ENCODE measurements around the gene CBX1.
"Not testable (repeated sequence)": the region's sequence is repeated elsewhere in the genome, so short reads cannot be mapped to it uniquely, and the experiment has no call there.

Gene CBX1

GRCh38 chr17:48070195-48070594 is 31.1 kb downstream of the CBX1 start:
- no peak for DNase-seq

GRCh38 chr17:48068491-48068961 is 32.8 kb downstream of the CBX1 start:
- DNase-seq: no peak

- DNase-seq: not testable (repeated sequence)
These were observed 33.5 kb downstream of the CBX1 start for GRCh38 chr17:48067808-48068207.

GRCh38 chr17:48067245-48067644 is 34.0 kb downstream of the CBX1 start:
- DNase-seq: no peak

GRCh38 chr17:48066656-48067055 is 34.6 kb downstream of the CBX1 start:
- no peak for DNase-seq

GRCh38 chr17:48066192-48066591 is 35.1 kb downstream of the CBX1 start:
- no peak for DNase-seq

- no peak for DNase-seq
These were observed 36.6 kb downstream of the CBX1 start for GRCh38 chr17:48064638-48065037.

GRCh38 chr17:48062273-48062672 is 39.0 kb downstream of the CBX1 start:
- DNase-seq: no peak

GRCh38 chr17:48060249-48060648 is 41.0 kb downstream of the CBX1 start:
- DNase-seq: no peak

GRCh38 chr17:48059125-48059668 is 42.1 kb downstream of the CBX1 start:
- no peak for DNase-seq

- DNase-seq: no peak
These were observed 42.7 kb downstream of the CBX1 start for GRCh38 chr17:48058393-48059124.

- DNase-seq: no peak
These were observed 43.7 kb downstream of the CBX1 start for GRCh38 chr17:48057626-48058025.

GRCh38 chr17:48056879-48057278 is 44.4 kb downstream of the CBX1 start:
- no peak for DNase-seq

- peak; percentile 15 for DNase-seq
These were observed 45.0 kb downstream of the CBX1 start for GRCh38 chr17:48056246-48056745.

- DNase-seq: peak; percentile 76
These were observed 45.6 kb downstream of the CBX1 start for GRCh38 chr17:48055531-48056245.

GRCh38 chr17:48054238-48055185 is 46.8 kb downstream of the CBX1 start:
- DNase-seq: no peak

GRCh38 chr17:48053758-48054237 is 47.5 kb downstream of the CBX1 start:
- no peak for DNase-seq

GRCh38 chr17:48052956-48053757 is 48.1 kb downstream of the CBX1 start:
- no peak for DNase-seq

GRCh38 chr17:48051706-48052486 is 49.4 kb downstream of the CBX1 start:
- no peak for DNase-seq

GRCh38 chr17:48051283-48051682 is 50.0 kb downstream of the CBX1 start:
- DNase-seq: no peak
